Liver (tissue), 3 donors: ENCODE results near the gene SHQ1.

Source experiments
- ATF3 ChIP-seq: IDR thresholded peaks from 2 replicates; pipeline ENCODE4 v1.6.1; 2016; ENCODE audit warnings: antibody characterized with exemption
- FOXA1 ChIP-seq: IDR thresholded peaks from 2 replicates; pipeline ENCODE4 v1.6.1; 2016; ENCODE audit warnings: antibody characterized with exemption
- GABPA ChIP-seq, 2 donors: IDR thresholded peaks in 1 of 2; conservative IDR thresholded peaks in 1 of 2; 2 replicates each; pipeline ENCODE4 v1.6.1; 2016; ENCODE audit warnings: antibody characterized with exemption in 2 of 2, mild to moderate bottlenecking in 1 of 2, moderate library complexity in 1 of 2
- HNF4A ChIP-seq, 2 donors: conservative IDR thresholded peaks; 2 replicates each; pipeline ENCODE4 v1.6.1; 2016; ENCODE audit warnings: antibody characterized with exemption in 2 of 2, mild to moderate bottlenecking in 2 of 2
- JUND ChIP-seq, 2 donors: IDR thresholded peaks; 2 replicates each; pipeline ENCODE4 v1.6.1; 2016; ENCODE audit warnings: antibody characterized with exemption in 2 of 2
- MAX ChIP-seq: IDR thresholded peaks from 2 replicates; pipeline ENCODE4 v1.6.1; 2016; ENCODE audit warnings: antibody characterized with exemption
- RAD21 ChIP-seq, 2 donors: IDR thresholded peaks; 2 replicates each; pipeline ENCODE4 v1.6.1; 2016; ENCODE audit warnings: antibody characterized with exemption in 2 of 2, mild to moderate bottlenecking in 2 of 2
- REST ChIP-seq: IDR thresholded peaks from 2 replicates; pipeline ENCODE4 v1.6.1; 2016; ENCODE audit warnings: antibody characterized with exemption, mild to moderate bottlenecking
- RXRA ChIP-seq, 2 donors: IDR thresholded peaks; 2 replicates each; pipeline ENCODE4 v1.6.1; 2017 to 2018; ENCODE audit warnings: antibody characterized with exemption in 2 of 2, mild to moderate bottlenecking in 1 of 2
- SP1 ChIP-seq: IDR thresholded peaks from 2 replicates; pipeline ENCODE4 v1.6.1; 2018; ENCODE audit warnings: antibody characterized with exemption, mild to moderate bottlenecking
- TAF1 ChIP-seq: conservative IDR thresholded peaks from 2 replicates; pipeline ENCODE4 v1.6.1; 2016; ENCODE audit warnings: antibody characterized with exemption, mild to moderate bottlenecking
- YY1 ChIP-seq: IDR thresholded peaks from 2 replicates; pipeline ENCODE4 v1.6.1; 2016; ENCODE audit warnings: antibody characterized with exemption, mild to moderate bottlenecking
- ZBTB33 ChIP-seq: IDR thresholded peaks from 2 replicates; pipeline ENCODE4 v1.6.1; 2016; ENCODE audit warnings: antibody characterized with exemption
- TF ChIP-seq, protein P1 (sequence below): fragments of 150-350 bp; IDR thresholded peaks from 2 replicates; pipeline ENCODE4 v1.5.1; 2017; ENCODE audit warnings: improper control_type of control experiment, low read depth, low read length; ENCODE audit not compliant: missing input control
- donor health status: healthy.
- donor health status: healthy.

DNA sequence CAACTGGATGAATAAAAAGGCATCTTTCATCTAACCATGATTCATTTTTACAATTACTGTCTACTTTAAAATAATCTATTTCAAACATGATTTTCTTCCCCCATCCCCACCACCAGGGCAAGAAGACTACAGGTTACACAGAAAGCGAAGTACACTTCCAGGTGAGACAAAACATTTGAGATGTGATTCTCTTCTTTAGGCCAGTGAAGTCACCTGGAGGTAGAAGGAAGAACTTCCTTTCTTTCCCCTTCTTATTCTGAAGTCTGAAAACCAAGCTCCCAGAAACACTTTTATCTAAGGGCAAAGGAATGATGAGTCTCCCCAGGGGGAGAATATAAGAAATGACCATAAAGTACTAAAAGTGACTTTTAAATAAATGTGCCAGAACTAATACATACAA lies 36.7 kb downstream of the SHQ1 start:
- TF ChIP-seq, protein P1, sequence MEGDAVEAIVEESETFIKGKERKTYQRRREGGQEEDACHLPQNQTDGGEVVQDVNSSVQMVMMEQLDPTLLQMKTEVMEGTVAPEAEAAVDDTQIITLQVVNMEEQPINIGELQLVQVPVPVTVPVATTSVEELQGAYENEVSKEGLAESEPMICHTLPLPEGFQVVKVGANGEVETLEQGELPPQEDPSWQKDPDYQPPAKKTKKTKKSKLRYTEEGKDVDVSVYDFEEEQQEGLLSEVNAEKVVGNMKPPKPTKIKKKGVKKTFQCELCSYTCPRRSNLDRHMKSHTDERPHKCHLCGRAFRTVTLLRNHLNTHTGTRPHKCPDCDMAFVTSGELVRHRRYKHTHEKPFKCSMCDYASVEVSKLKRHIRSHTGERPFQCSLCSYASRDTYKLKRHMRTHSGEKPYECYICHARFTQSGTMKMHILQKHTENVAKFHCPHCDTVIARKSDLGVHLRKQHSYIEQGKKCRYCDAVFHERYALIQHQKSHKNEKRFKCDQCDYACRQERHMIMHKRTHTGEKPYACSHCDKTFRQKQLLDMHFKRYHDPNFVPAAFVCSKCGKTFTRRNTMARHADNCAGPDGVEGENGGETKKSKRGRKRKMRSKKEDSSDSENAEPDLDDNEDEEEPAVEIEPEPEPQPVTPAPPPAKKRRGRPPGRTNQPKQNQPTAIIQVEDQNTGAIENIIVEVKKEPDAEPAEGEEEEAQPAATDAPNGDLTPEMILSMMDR = no peak
- TF ChIP-seq ZBTB33 = no peak
- TF ChIP-seq YY1 = no peak
- TF ChIP-seq REST = no peak
- TF ChIP-seq TAF1 = no peak
- no peak for TF ChIP-seq MAX
- TF ChIP-seq GABPA (IDR thresholded peaks at IDR 0.05 in 1 of 2, conservative IDR thresholded peaks at IDR 0.05 in 1 of 2) = no peak
- no peak for TF ChIP-seq ATF3
- no peak for TF ChIP-seq SP1
- no peak for TF ChIP-seq RAD21 (IDR thresholded peaks at IDR 0.05)
- TF ChIP-seq RXRA (IDR thresholded peaks at IDR 0.05) = no peak
- TF ChIP-seq HNF4A (conservative IDR thresholded peaks at IDR 0.05) = no peak
- no peak for TF ChIP-seq JUND (IDR thresholded peaks at IDR 0.05)
- no peak for TF ChIP-seq FOXA1
